ENCODE results near the gene ALDOC.
"Not testable (repeated sequence)": the region's sequence is repeated elsewhere in the genome, so short reads cannot be mapped to it uniquely, and the experiment has no call there.

Gene ALDOC

GRCh38 chr17:28576758-28577465, at the start of gene ALDOC:
Gene ALDOC, minus strand, starts transcription at chr17:28576895. Its CDS starts 1,363 bp downstream, at chr17:28575532.
- DNase-seq: peak; percentile 97

- DNase-seq: no peak
These were observed 47.5 kb upstream of the ALDOC start for GRCh38 chr17:28624148-28624547.

DNA sequence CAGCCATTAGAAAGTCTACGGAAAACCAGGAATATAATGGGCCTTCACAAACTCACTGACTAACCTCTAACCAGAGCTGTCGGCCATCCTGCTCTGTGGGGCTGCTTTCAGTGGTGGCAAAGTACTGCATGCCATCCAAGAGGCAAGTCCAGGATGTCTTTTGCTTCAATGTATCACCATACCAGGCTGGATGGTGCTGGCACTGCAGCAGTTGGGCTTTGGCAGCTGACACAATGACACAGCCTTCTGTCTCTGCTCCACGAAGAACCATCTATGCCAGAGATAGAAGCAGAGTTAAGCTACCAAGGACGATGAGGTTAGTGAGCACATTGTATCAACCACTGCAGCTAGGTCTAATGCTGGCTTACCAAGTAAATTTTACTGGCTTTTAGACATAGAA, 47.0 kb upstream of the ALDOC start:
- no peak for DNase-seq

DNA sequence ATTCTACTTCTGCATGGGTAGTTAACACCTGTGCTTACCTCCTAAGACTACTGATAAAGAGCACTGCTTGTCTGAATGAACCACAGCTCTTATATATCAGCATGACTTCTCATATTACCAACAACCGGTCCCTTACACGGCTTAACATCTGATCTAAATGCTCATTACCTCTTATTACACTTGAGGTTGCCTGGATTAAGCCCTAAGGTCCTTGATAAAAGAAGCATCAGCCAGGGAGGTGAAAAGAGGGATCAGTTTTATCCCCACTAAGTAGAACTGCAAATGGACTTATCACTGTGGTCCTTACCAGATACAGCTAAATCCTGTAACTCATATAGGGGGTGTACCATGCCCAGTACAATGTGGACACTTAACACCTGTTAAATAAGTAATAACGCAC, 45.5 kb upstream of the ALDOC start:
- DNase-seq: no peak

DNA sequence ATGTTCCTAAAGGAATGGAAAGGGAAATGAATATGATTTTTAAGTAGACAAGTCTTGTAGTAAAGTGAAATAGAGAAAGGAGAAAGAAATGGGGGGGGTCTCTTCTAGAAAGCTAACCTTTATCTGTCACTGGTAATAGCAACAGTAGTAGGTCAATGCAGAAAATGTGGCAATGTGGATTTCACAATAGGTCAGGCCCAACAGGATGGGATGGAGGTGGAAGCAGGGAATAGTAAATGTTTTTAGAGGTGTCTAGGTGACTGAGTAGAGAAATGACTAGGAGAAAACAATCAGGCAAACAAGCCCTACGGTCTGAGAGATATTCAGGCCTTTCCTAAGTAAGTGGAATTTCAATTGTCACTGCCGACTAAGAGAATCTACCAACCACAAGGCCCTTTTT, 43.3 kb upstream of the ALDOC start:
- no peak for DNase-seq

GRCh38 chr17:28618464-28618863, 41.8 kb upstream of the ALDOC start:
- no peak for DNase-seq

DNA sequence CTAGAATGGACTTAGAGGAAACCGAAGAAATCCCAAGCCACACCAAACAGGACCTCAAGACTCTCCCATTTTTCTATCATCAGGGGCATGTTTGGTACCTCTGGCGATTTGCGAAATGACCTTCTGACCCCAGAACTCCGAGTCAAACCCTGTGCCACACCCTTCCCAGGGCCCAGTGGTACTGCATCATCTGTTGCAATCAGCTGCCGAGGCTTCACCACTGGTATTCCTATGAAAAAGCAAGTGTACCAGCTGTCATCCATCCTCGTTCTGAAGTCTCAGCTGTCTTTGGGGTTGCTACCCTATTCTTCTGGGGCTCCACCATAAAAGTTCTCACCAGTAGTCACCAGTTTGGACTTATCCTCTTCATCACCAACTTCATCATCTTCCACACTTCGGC, 39.6 kb upstream of the ALDOC start:
- DNase-seq: no peak

- DNase-seq: no peak
These were observed 38.7 kb upstream of the ALDOC start for GRCh38 chr17:28615260-28615940.

- DNase-seq: no peak
These were observed 37.3 kb upstream of the ALDOC start, which contains the start of gene RSKR for GRCh38 chr17:28613931-28614381. Gene RSKR, minus strand, starts transcription at chr17:28614185. Its CDS starts 24 bp downstream, at chr17:28614161.

- peak; percentile 43 for DNase-seq
These were observed 36.5 kb upstream of the ALDOC start for GRCh38 chr17:28612936-28613872.

- no peak for DNase-seq
These were observed 35.8 kb upstream of the ALDOC start for GRCh38 chr17:28612531-28612930.

DNA sequence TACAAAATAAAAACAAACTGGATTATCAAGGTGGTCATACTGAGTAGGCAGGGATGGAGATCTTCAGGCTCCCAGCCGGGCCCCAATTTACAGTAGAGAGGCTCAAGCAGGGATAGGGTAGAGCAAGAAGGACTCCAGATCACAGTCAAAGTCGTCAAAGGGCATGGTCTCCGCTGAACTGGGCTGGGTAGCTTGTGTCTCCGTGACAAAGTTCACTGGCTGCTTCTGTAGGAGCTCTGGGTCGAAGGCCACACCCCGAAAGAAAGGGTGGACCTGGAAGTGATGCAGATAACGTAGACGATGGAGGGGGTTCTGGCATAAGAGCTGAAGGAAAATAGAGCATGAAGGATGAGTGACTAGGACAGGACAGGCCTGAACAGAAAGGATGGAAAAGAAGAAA, 33.7 kb upstream of the ALDOC start:
- DNase-seq: no peak

DNA sequence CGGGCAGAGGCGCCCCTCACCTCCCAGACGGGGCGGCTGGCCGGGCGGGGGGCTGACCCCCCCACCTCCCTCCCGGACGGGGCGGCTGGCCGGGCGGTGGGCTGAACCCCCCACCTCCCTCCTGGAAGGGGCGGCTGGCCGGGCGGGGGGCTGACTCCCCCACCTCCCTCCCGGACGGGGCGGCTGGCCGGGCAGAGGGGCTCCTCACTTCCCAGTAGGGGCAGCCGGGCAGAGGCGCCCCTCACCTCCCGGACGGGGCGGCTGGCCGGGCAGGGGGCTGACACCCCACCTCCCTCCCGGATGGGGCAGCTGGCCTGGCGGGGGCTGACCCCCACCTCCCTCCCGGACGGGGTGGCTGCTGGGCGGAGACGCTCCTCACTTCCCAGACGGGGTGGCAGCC, 27.3 kb upstream of the ALDOC start:
- DNase-seq: not testable (repeated sequence)

DNA sequence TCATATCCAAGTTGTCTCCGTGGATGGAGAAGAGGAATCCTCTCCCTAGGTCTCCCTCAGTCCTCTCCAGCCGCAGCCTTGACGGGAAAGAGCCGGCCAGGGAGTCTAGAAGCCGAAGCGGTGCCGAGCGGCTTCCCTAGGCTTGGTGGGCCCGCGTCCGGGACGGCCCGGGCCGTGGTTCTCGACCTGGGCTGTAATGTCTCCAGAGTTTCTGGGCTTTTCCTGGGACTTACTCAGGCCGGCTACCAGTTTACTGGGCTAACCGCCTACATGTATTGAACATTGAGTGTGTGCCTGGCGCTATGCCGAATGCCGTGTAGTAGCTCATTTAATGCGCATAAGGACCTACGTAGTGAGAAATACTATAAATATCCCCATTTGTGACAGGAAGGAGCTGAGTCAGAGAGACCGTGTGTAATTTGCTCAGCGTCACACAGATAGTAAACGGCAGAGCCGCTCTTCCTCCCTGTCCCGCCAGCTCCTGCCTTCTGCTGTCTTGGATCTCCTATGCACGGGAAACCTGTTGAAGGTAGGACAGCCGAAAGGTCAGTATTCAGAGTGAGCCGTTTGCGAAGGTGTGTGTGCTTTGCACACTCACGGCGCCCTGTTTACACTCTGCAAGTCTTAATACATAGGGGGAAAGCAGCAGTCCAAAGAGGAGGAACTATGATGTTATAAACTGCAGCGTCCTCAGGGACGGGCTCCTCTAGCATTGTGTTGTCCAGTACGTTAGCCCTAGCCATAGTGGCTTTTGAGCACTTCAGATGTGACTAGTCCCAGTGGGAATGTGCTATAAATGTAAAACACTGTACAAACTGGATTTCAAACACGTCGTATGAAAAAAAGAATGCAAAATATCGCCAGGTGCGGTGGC, 22.9 kb upstream of the ALDOC start:
- peak; percentile 76 for DNase-seq

DNA sequence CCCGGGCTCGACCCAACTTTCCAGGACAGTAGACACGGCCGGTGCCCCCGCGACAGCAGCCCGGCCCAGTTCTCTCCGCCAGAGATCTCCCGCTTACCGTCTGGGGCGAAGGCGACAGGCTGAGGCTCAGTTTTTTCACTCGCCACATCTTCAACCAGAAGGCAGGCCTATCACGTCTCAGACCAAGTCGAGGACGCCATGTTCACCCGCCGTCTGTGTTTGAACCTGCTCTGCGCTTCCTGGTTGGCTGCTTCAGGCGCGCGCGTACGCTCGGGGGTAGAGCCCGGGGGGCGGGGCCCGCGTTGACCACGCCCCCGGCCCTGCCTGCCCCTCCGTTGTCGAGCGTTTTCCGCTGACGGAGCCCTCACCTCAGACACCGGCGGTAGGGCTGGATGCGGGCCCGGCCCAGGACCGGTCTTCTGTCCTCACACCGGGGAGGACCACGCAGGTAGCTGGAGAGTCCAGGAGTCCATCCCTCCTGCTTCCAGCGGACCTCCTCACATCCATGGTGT, 22.2 kb upstream of the ALDOC start, which contains the start of gene SPAG5:
Gene SPAG5 (minus strand): TSS at position 227 of the 512 bp plus-strand sequence. CDS start 79 bp downstream, at position 148.
- peak; percentile 95 for DNase-seq

DNA sequence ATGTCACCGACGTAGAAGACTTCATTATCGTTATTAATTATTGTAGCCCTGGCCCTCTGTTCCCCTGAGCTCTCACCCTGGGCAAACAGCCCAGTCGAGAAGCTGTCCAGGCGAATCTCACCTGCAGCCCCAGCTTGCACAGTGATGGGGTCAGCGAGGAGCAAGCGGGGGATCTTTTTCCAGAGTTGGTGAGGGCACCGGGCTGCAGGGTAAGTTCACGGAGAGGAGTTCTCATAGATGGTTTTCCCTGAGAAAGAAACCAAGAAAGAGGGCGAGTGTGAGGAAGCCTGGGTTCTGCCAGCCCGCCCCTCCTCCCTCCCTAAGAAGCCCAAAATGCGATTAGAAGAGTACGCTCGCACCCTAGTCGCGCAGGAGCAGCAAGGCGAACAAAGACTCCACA, 21.7 kb upstream of the ALDOC start:
- no peak for DNase-seq

DNA sequence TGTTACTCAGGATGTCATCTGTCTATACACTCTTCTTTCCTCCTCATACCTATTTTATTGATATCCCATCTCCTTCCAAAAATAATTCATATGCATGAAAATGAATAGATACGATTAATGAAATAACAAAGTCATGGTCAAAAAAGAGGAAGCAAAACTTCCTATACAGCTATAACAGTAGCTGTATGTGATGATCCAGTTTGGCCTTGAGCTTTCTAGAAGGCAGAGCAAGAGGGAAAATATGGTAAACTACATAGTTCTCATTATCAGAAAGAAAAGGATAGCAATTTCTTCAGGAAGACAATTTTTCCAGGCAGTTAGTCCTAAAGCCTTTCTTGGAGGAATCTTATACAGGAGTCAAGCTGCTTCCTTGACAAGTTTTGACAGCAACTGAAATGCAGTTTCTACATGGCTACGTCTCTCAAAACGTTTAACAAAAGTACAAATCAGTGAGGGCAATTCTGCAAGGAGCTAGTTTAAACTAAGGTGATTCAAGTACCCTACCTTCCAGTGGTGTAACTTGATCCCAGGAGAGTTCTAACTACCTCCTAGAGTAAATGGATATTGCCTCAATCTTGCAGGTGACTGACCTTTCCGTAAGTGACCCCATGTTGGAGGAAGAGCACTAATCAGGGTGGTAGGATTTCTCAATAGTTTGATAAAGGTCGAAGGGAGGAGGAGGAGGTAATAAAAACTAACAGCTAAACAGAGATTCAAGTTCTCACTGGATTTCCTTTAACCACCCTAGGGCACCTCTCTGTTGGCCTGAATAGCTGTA, 21.1 kb upstream of the ALDOC start:
- DNase-seq: no peak

- DNase-seq: no peak
These were observed 15.6 kb upstream of the ALDOC start for GRCh38 chr17:28592260-28592659.

- DNase-seq: no peak
These were observed 9.2 kb upstream of the ALDOC start for GRCh38 chr17:28585851-28586250.

GRCh38 chr17:28584434-28584833, 7.7 kb upstream of the ALDOC start:
- DNase-seq: no peak

- DNase-seq: no peak
These were observed 5.8 kb upstream of the ALDOC start for GRCh38 chr17:28582513-28582912.
